ENCODE measurements around the gene LACC1. TPM values are rescaled to one million over a fixed set of nuclear protein-coding genes. Genes with fewer than 3 reads are reported as not detected.

The LACC1 gene
- polyA plus RNA-seq, 1 of the 3 experiments (the other 2 are of a cell fraction): 4.2 TPM

DNA sequence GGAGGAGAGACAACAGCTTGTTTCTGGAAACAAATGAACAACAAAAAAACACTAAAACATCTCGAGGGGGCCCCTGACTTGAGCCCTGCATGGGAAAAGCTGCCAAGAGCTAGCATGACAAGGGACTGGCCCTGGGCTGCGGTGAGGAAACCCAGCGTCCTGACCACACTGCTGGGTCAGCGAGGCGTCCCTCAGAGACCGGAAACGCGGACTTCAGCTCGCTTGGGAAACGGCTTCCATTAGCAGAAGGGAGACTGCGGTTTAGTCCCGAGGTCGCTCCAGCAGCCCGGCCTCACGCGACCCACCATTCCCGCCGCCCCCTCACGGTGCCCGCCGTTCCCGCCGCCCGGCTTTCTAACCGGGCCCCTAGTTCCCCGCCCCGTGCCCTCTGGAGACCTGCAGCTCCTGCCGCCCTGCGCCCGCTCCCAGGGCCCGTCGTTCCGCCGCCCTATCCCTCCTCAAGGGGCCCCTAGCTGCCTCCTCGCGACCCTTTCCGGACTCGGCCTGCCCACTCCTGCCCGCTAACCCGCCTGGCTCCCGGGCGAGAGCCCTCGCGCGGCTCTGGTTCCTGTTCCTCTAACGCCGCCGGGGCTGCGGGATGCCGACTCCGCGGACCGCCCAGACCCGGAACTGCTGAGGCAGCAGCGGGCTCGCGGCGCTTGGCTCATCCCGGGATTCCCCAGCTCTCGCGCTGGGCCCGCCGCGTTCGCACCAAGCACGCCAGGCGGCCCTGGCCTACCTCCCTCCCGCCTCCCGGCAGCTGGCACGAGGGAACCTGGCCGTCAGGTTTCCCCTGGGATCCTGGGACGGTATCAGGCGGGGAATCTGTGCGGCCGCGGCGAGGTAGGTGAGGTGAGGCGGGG, 581 bp upstream of the LACC1 start, which contains the start of gene CCDC122 (continued):
- TF ChIP-seq, protein P1, sequence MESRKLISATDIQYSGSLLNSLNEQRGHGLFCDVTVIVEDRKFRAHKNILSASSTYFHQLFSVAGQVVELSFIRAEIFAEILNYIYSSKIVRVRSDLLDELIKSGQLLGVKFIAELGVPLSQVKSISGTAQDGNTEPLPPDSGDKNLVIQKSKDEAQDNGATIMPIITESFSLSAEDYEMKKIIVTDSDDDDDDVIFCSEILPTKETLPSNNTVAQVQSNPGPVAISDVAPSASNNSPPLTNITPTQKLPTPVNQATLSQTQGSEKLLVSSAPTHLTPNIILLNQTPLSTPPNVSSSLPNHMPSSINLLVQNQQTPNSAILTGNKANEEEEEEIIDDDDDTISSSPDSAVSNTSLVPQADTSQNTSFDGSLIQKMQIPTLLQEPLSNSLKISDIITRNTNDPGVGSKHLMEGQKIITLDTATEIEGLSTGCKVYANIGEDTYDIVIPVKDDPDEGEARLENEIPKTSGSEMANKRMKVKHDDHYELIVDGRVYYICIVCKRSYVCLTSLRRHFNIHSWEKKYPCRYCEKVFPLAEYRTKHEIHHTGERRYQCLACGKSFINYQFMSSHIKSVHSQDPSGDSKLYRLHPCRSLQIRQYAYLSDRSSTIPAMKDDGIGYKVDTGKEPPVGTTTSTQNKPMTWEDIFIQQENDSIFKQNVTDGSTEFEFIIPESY (IDR thresholded peaks at IDR 0.05; ENCODE audit: borderline replicate concordance, low read depth): peak; percentile 88
- TF ChIP-seq RXRA (IDR thresholded peaks at IDR 0.05; ENCODE audit: borderline replicate concordance, low read depth) (no peak), MXI1 (IDR thresholded peaks at IDR 0.05; ENCODE audit: low read depth, low read length) (peak; percentile 19; the same call in 1 of the 2 replicates), SIN3A (IDR thresholded peaks at IDR 0.05; ENCODE audit: borderline replicate concordance, low read depth, low read length) (0 out of 2 replicates have a peak, but pooled peaks have one; percentile 18)
- TF ChIP-seq, protein P2, sequence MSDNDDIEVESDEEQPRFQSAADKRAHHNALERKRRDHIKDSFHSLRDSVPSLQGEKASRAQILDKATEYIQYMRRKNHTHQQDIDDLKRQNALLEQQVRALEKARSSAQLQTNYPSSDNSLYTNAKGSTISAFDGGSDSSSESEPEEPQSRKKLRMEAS (IDR thresholded peaks at IDR 0.05; ENCODE audit: low read depth): peak; percentile 92
- TF ChIP-seq, protein P3, sequence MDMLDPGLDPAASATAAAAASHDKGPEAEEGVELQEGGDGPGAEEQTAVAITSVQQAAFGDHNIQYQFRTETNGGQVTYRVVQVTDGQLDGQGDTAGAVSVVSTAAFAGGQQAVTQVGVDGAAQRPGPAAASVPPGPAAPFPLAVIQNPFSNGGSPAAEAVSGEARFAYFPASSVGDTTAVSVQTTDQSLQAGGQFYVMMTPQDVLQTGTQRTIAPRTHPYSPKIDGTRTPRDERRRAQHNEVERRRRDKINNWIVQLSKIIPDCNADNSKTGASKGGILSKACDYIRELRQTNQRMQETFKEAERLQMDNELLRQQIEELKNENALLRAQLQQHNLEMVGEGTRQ (IDR thresholded peaks at IDR 0.05; ENCODE audit: borderline replicate concordance, low read depth, low read length): no peak

DNA sequence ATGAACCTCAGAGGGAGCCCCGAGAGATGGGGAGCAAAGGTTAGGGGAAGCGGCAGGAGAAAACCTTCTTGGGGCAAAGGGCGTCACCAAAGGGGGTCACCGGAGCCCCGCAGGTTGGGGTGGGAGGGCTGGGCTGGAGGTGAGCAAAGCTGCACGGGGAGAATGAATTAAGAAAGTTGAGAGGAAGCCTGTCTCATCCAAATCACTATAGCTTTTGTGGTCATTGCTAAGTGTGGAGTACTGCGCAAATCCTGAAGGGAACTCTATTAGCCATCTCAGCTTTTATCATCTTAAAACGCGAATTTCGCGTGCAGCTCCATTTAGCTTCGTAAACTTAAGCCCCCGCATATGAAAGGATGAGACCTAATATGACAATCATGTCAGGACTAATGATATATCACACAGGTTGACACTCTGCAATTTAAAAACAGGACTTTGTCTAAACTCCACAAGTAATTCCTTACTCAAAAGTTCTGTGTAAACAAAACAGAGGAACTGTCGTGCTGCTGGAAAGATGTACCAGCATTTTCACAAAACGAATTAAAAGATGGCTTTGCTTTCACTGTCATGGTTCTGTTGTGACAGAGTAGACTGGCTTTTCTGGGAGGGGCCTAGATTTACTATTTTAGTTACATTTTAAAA, 631 bp downstream of the LACC1 start:
- peak overlapping the region; percentile 71 to 86 for H3K4me3 ChIP-seq (ENCODE audit: low read depth in 2 of 2, low read length in 1 of 2)
- peaks cover 20% of the 10 kb centered on the region for H3F3A ChIP-seq (replicated peaks; ENCODE audit: insufficient read depth)
- H4K20me1 ChIP-seq (ENCODE audit: insufficient read depth): no peaks in the 10 kb centered on the region
- CTCF ChIA-PET: no interaction called here
- TF ChIP-seq, protein P4, sequence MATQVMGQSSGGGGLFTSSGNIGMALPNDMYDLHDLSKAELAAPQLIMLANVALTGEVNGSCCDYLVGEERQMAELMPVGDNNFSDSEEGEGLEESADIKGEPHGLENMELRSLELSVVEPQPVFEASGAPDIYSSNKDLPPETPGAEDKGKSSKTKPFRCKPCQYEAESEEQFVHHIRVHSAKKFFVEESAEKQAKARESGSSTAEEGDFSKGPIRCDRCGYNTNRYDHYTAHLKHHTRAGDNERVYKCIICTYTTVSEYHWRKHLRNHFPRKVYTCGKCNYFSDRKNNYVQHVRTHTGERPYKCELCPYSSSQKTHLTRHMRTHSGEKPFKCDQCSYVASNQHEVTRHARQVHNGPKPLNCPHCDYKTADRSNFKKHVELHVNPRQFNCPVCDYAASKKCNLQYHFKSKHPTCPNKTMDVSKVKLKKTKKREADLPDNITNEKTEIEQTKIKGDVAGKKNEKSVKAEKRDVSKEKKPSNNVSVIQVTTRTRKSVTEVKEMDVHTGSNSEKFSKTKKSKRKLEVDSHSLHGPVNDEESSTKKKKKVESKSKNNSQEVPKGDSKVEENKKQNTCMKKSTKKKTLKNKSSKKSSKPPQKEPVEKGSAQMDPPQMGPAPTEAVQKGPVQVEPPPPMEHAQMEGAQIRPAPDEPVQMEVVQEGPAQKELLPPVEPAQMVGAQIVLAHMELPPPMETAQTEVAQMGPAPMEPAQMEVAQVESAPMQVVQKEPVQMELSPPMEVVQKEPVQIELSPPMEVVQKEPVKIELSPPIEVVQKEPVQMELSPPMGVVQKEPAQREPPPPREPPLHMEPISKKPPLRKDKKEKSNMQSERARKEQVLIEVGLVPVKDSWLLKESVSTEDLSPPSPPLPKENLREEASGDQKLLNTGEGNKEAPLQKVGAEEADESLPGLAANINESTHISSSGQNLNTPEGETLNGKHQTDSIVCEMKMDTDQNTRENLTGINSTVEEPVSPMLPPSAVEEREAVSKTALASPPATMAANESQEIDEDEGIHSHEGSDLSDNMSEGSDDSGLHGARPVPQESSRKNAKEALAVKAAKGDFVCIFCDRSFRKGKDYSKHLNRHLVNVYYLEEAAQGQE (IDR thresholded peaks at IDR 0.05; ENCODE audit: low read depth, low read length): no peak
- no peak for TF ChIP-seq NRF1 (IDR thresholded peaks at IDR 0.05; ENCODE audit: low read depth, low read length)
- TF ChIP-seq TAF1 (IDR thresholded peaks at IDR 0.05; ENCODE audit: borderline replicate concordance, low read depth, low read length): no peak
- TF ChIP-seq EP300 (IDR thresholded peaks at IDR 0.05; ENCODE audit: borderline replicate concordance in 1 of 2, low read depth in 1 of 2, low read length in 1 of 2): no peak
- no peak for TF ChIP-seq MXI1 (IDR thresholded peaks at IDR 0.05; ENCODE audit: low read depth, low read length)
- TF ChIP-seq, protein P3 (IDR thresholded peaks at IDR 0.05; ENCODE audit: borderline replicate concordance, low read depth, low read length): no peak
- no peak for TF ChIP-seq GATA2 (CRISPR knock-in tag; IDR thresholded peaks at IDR 0.05)
- H3K9me2 ChIP-seq: no peaks in the 10 kb centered on the region
- POLR2A ChIA-PET: interaction anchor here (1.7 kb wide), 1 partner anchor 20 kb away, joined by 3 read pairs; no protein-coding TSS in a partner anchor
- H3K9me3 ChIP-seq: no peaks in the 10 kb centered on the region
- peak overlapping the region; percentile 80 for H2AFZ ChIP-seq (ENCODE audit: low read depth)
- peak overlapping the region; percentile 89 for H3K9ac ChIP-seq
- 63% methylated on average over 15 of the region's 15 CpGs for WGBS (ENCODE audit: low lambda C conversion rate)
- H3K27me3 ChIP-seq (ENCODE audit: insufficient read depth): no peaks in the 10 kb centered on the region
- H3K27ac ChIP-seq (ENCODE audit: low read depth in 2 of 2, low read length in 1 of 2): no peak overlapping the region
- H3K4me1 ChIP-seq (ENCODE audit: control insufficient read depth in 1 of 2, insufficient read depth in 2 of 2, low read depth in 1 of 2, low read length in 1 of 2): peaks cover 0 to 12% of the 10 kb centered on the region in 2 experiments; a peak in 3 of 4 replicates
- peaks cover 20% of the 10 kb centered on the region for H3K79me2 ChIP-seq (ENCODE audit: insufficient read depth)
- no peak for DNase-seq
- peak overlapping the region; percentile 93 for H3K4me2 ChIP-seq
- peaks cover 0 to 26% of the 10 kb centered on the region in 2 experiments for H3K36me3 ChIP-seq (replicated peaks in 1 of 2; ENCODE audit: control insufficient read depth in 1 of 2, insufficient read depth in 2 of 2, low read length in 1 of 2)
